DMS 273 treated with DMSO at 0.1 percent for 48 hours (cell line): ENCODE results near the gene TUBD1.
"Not testable (repeated sequence)": the region's sequence is repeated elsewhere in the genome, so short reads cannot be mapped to it uniquely, and the experiment has no call there.

ENCODE experiments used
- DNase-seq: peaks from one replicate; lab custom pipeline; 2025; lab: John Stamatoyannopoulos, UW

Gene TUBD1

GRCh38 chr17:59874376-59874775, 18.4 kb downstream of the TUBD1 start:
- DNase-seq = no peak

GRCh38 chr17:59873414-59873813, 19.3 kb downstream of the TUBD1 start:
- not testable (repeated sequence) for DNase-seq

GRCh38 chr17:59872351-59872750, 20.4 kb downstream of the TUBD1 start:
- no peak for DNase-seq

- no peak for DNase-seq
Observed at GRCh38 chr17:59870482-59870881, 22.3 kb downstream of the TUBD1 start.

- no peak for DNase-seq
Observed at GRCh38 chr17:59869941-59870218, 22.9 kb downstream of the TUBD1 start.

GRCh38 chr17:59863616-59864015, 29.1 kb downstream of the TUBD1 start:
- DNase-seq = no peak

- DNase-seq = no peak
Observed at GRCh38 chr17:59859444-59860025, 33.2 kb downstream of the TUBD1 start.

- DNase-seq = no peak
Observed at GRCh38 chr17:59858932-59859331, 33.8 kb downstream of the TUBD1 start.

- DNase-seq = no peak
Observed at GRCh38 chr17:59858167-59858816, 34.5 kb downstream of the TUBD1 start.

- no peak for DNase-seq
Observed at GRCh38 chr17:59856859-59857794, 35.6 kb downstream of the TUBD1 start.

GRCh38 chr17:59853919-59854729, 38.6 kb downstream of the TUBD1 start:
- not testable (repeated sequence) for DNase-seq

GRCh38 chr17:59853168-59853918, 39.4 kb downstream of the TUBD1 start:
- DNase-seq = no peak

GRCh38 chr17:59852847-59853167, 39.9 kb downstream of the TUBD1 start:
- not testable (repeated sequence) for DNase-seq

- DNase-seq = no peak
Observed at GRCh38 chr17:59851439-59852375, 41.0 kb downstream of the TUBD1 start.

GRCh38 chr17:59850311-59850710, 42.4 kb downstream of the TUBD1 start:
- DNase-seq = not testable (repeated sequence)

GRCh38 chr17:59848778-59849177, 44.0 kb downstream of the TUBD1 start:
- no peak for DNase-seq

- no peak for DNase-seq
Observed at GRCh38 chr17:59848385-59848668, 44.4 kb downstream of the TUBD1 start.

- DNase-seq = no peak
Observed at GRCh38 chr17:59846394-59847165, 46.2 kb downstream of the TUBD1 start.

- peak; percentile 97 for DNase-seq
Observed at GRCh38 chr17:59845595-59846393, 46.9 kb downstream of the TUBD1 start.
